H1 (cell line): ENCODE results near the gene ARHGAP8. TPM values are rescaled to one million over a fixed set of nuclear protein-coding genes. Genes with fewer than 3 reads are reported as not detected.

Experiments used
- ATF3 ChIP-seq: IDR thresholded peaks from 2 replicates; pipeline ENCODE4 v1.6.1; 2011; ENCODE audit warnings: low read depth, mild to moderate bottlenecking, low read length; ENCODE audit not compliant: insufficient read depth
- CEBPB ChIP-seq: IDR thresholded peaks from 2 replicates; pipeline ENCODE4 v1.6.1; 2012; ENCODE audit warnings: low read depth, low read length
- E2F6 ChIP-seq: IDR thresholded peaks from 2 replicates; pipeline ENCODE4 v1.6.1; 2012; ENCODE audit warnings: inconsistent platforms
- GABPA ChIP-seq: IDR thresholded peaks from 2 replicates; pipeline ENCODE4 v1.6.1; 2011; ENCODE audit warnings: mild to moderate bottlenecking, low read length, moderate library complexity, borderline replicate concordance; ENCODE audit not compliant: insufficient read depth
- JUN ChIP-seq: IDR thresholded peaks from 2 replicates; pipeline ENCODE4 v1.6.1; 2011; ENCODE audit warnings: low read depth, mild to moderate bottlenecking, improper control_type of control experiment, low read length
- MAX ChIP-seq: IDR thresholded peaks from 2 replicates; pipeline ENCODE4 v1.6.1; 2012; ENCODE audit warnings: inconsistent platforms
- USF2 ChIP-seq: IDR thresholded peaks from 2 replicates; pipeline ENCODE4 v1.6.1; 2011; ENCODE audit warnings: low read length, improper control_type of control experiment
- polyA plus RNA-seq, 7 experiments: library from polyadenylated mRNA; depleted of rRNA in 3 of 7; stranded (reverse) in 5 of 7; unstranded in 2 of 7; fragments of >200 nt in 5 of 7; fragments of 200-250 nt in 2 of 7; gene quantifications; 1 replicate in 5 of 7; 2 replicates in 1 of 7; 4 replicates in 1 of 7; pipeline versions ENCODE4 v1.2.1 to v1.2.3, GENCODE V29; 2011 to 2013; ENCODE audit warnings: missing spikeins in 2 of 7, mixed read lengths in 2 of 7
- total RNA-seq: library from RNA; stranded (reverse); fragmentation: NEBNext Ultra II Directional; extraction: Animal tissue kit (Norgen Biotek cat#: 25700); gene quantifications from 2 replicates; pipeline ENCODE4 v1.2.1, GENCODE V29; 2021

Gene ARHGAP8
- total and polyA plus RNA-seq, 2 of the 8 experiments (the other 6 are each of a cell fraction or from before 2014, with no cell fraction given): 35.6 to 47.7 TPM

DNA sequence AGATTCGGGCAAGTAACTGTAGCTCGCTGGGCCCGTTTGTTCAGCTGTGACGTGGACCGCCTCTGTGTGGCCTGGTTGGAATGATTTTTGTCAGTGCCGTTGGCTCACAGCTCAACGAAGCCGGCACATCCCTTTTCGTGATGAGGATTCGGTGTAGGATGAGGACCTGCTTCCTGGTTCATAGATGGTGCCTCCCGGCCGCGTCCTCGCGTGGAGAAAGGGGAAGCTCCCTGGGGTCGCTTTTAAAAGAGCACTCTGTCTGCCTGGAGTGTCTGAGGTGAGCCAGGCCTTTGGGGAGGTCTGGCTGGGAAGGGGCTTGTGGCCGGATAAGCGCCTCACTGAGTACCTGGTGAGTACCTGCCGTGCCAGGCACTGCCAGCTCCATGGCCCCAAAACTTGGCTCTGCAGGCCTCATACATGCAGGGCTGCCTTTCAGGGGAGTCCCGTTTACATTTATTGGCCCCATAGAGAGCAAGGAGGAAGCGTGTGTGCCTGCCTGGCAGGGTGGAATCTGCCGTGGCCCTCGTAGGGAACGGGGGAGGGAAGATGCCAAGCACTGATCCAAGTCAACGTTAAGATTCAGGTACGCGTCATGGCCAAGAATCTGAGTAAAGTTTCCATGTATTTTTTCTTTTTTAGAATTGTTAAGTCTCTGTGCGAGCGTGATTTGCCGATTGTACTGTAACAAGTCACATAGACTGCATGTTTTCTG lies 88.4 kb downstream of the ARHGAP8 start (continued):
- no peak for TF ChIP-seq USF2
- no peak for TF ChIP-seq ATF3
- TF ChIP-seq MAX: no peak
- no peak for TF ChIP-seq GABPA
- no peak for TF ChIP-seq CEBPB
- TF ChIP-seq E2F6: no peak
- no peak for TF ChIP-seq JUN
